Esophagus squamous epithelium (tissue), 5 donors: Measurements from ENCODE around the gene TIMM22. TPM values are rescaled to one million over a fixed set of nuclear protein-coding genes. Genes with fewer than 3 reads are reported as not detected.

Experiments used
- DNase-seq: peaks from one replicate; lab custom pipeline; 2025; lab: John Stamatoyannopoulos, UW
- H3K27ac ChIP-seq, 4 donors: fragments of 200-600 bp; sonication (generic); one replicate each; pipeline ENCODE4 v1.5.1; 2016 to 2019; ENCODE audit warnings: mild to moderate bottlenecking in 1 of 4
- H3K27me3 ChIP-seq, 4 donors: fragments of 200-600 bp; sonication (generic); 1 replicate in 3 of 4; 2 replicates in 1 of 4; pipeline versions ENCODE4 v1.5.1 to v1.6.0; 2017 to 2021; ENCODE audit warnings: antibody characterized with exemption in 1 of 4
- H3K36me3 ChIP-seq, 3 donors: fragments of 200-600 bp; sonication (generic); one replicate each; pipeline ENCODE4 v1.5.1; 2016 to 2019
- H3K4me1 ChIP-seq, 3 donors: fragments of 200-600 bp; sonication (generic); one replicate each; pipeline ENCODE4 v1.5.1; 2017 to 2019
- H3K4me3 ChIP-seq, 4 donors: fragments of 200-600 bp; sonication (generic); 1 replicate in 3 of 4; 2 replicates in 1 of 4; pipeline ENCODE4 v1.5.1; 2016 to 2019; ENCODE audit warnings: mild to moderate bottlenecking in 2 of 4, moderate library complexity in 1 of 4
- H3K9me3 ChIP-seq, 3 donors: fragments of 200-600 bp; sonication (generic); one replicate each; pipeline ENCODE4 v1.5.1; 2016 to 2019
- CTCF ChIP-seq, 6 experiments: fragments of 450-650 bp in 4 of 6; fragments of 200-600 bp in 2 of 6; sonication (generic) in 2 of 6; IDR thresholded peaks; one replicate each; pipeline ENCODE4 v1.5.1; 2016 to 2019; ENCODE audit warnings: antibody characterized with exemption in 6 of 6, mild to moderate bottlenecking in 4 of 6, moderate library complexity in 4 of 6
- POLR2A ChIP-seq, 4 donors: fragments of 450-650 bp; IDR thresholded peaks; one replicate each; pipeline ENCODE4 v1.6.1; 2017; ENCODE audit warnings: antibody characterized with exemption in 4 of 4, mild to moderate bottlenecking in 4 of 4, moderate library complexity in 3 of 4
- WGBS, 2 donors: methylation state at CpG; one replicate each; pipeline ENCODE4 v1.1.5; 2018; 5-methylcytosine and 5-hydroxymethylcytosine counted together
- intact Hi-C: fragments of 100-400 bp; cut with DNase I; formaldehyde crosslinking; loops from one replicate; pipeline ENCODE4 v1.15.0; 2022
- total RNA-seq, 4 donors: library from RNA; depleted of rRNA; stranded (reverse); fragments of >200 nt; gene quantifications; one replicate each; pipeline ENCODE4 v1.1.0, GENCODE V29; 2016
- donor health status: DM: yes; HTN: yes; CAD: no.

Gene TIMM22
- total RNA-seq, 4 donors from 2014 or later: 7.7 to 18.5 (median 11.8) TPM

- Histone ChIP-seq H3K36me3 (peaks cover 0 to 94% (median 0%) of the 10 kb centered on the region in 3 donors), H3K27me3 (no peaks in the 10 kb centered on the region), H3K27ac (no peak overlapping the region), H3K9me3 (no peaks in the 10 kb centered on the region), H3K4me3 (no peak overlapping the region), H3K4me1 (peaks cover 0 to 32% (median 0%) of the 10 kb centered on the region in 3 donors)
- intact Hi-C loops: no loop called here
- TF ChIP-seq CTCF (IDR thresholded peaks at IDR 0.05): no peak
- no peak for TF ChIP-seq POLR2A (IDR thresholded peaks at IDR 0.05)
- WGBS, 2 donors: 87 to 100% methylated on average over 1 to 12 of the region's 17 CpGs
- DNase-seq: no peak
Measured at GRCh38 chr17:1021147-1021546, 24.2 kb downstream of the TIMM22 start.

- WGBS, 2 donors: 83 to 86% methylated on average over 4 to 5 of the region's 32 CpGs
- DNase-seq: no peak
- H3K36me3 ChIP-seq: peaks cover 0 to 94% (median 1%) of the 10 kb centered on the region in 3 donors
- TF ChIP-seq CTCF (IDR thresholded peaks at IDR 0.05): no peak
- no peak for TF ChIP-seq POLR2A (IDR thresholded peaks at IDR 0.05)
- H3K27ac ChIP-seq: peak overlapping the region in 1 of 4 donors; percentile 29
- no peak overlapping the region for H3K4me3 ChIP-seq
- intact Hi-C loops: no loop called here
- no peaks in the 10 kb centered on the region for H3K27me3 ChIP-seq
- H3K4me1 ChIP-seq: peaks cover 0 to 33% (median 0%) of the 10 kb centered on the region in 3 donors
- no peaks in the 10 kb centered on the region for H3K9me3 ChIP-seq
Measured at GRCh38 chr17:1022278-1023024, 25.5 kb downstream of the TIMM22 start.

DNA sequence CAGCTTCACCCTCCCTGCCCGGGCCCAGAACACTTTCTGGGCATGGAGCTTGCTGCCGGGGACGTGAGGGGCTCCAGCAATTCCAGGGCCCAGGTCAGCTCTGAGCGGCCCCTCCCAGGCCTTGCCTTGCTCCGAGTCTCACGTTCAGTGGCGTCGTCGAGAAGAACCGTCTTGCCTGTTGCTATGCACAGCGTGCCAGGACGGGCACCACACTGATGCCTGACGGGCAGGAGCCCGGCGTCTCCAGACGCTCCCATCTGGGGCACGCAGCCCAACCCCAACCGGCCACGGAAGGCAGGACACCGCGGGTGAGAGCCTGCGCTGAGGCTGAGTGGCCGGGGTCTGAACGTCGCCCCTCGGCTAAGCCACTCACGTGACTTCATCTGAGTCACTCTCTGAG lies 27.1 kb downstream of the TIMM22 start:
- intact Hi-C loops: no loop called here
- Histone ChIP-seq H3K4me3 (no peak overlapping the region), H3K36me3 (peaks cover 0 to 93% (median 5%) of the 10 kb centered on the region in 3 donors), H3K27ac (no peak overlapping the region), H3K4me1 (peaks cover under 1 to 42% (median 7%) of the 10 kb centered on the region in 3 donors), H3K9me3 (no peaks in the 10 kb centered on the region), H3K27me3 (no peaks in the 10 kb centered on the region)
- WGBS, 2 donors: 45 to 70% methylated on average over 8 to 16 of the region's 27 CpGs
- no peak for DNase-seq
- TF ChIP-seq POLR2A (IDR thresholded peaks at IDR 0.05) (no peak), CTCF (IDR thresholded peaks at IDR 0.05) (no peak)

DNA sequence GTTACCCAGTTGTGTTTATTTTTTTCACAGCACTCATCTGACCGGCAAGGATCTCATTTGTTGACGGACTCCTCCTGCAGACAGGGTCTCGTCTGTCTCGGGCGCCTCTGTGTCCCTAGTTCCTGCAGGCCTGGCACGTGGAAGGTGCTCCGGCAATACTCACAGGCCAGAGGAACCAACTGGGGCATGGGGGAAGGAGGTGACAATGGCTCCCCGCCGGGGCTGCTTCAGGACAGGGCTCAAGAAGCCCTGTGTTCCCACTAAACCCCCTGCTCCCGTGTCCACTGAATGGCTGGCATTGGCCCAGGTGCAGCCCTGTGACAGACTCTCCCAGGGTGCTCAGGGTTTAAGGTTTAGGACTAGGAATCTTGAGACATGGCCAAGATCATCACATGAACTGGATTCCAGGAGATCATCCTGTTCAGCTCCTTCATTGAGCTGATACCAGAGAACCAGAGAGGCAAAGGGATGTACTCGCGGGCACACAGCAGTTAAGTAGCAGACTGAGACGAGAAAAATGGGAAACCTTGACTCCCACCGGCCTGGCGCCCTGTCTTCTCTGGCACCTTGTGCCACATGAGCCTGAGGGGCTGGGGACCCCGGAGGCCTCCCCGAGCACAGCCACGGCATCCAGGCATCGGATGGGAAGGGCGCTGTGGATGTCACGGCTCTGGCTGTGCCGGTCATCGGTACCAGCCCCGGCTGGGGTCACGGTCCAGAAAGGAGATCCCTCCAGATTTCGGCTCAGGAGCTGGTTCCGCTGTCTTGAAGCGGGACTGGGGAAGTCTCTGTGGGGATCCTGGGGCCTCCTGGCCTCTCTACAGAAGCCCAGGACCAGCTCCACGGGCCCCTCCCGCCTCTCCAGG lies 29.0 kb downstream of the TIMM22 start:
- Histone ChIP-seq H3K4me3 (no peak overlapping the region), H3K27ac (no peak overlapping the region), H3K36me3 (peaks cover 0 to 86% (median 5%) of the 10 kb centered on the region in 3 donors), H3K9me3 (no peaks in the 10 kb centered on the region), H3K27me3 (no peaks in the 10 kb centered on the region), H3K4me1 (peaks cover 10 to 52% (median 20%) of the 10 kb centered on the region in 3 donors)
- TF ChIP-seq POLR2A (IDR thresholded peaks at IDR 0.05): no peak
- no peak for TF ChIP-seq CTCF (IDR thresholded peaks at IDR 0.05)
- intact Hi-C loops: no loop called here
- WGBS, 2 donors: 87 to 91% methylated on average over 4 to 17 of the region's 30 CpGs
- no peak for DNase-seq
